DLD1 (cell line): Measurements from ENCODE around the gene RAB6A.
"Not testable (repeated sequence)": the region's sequence is repeated elsewhere in the genome, so short reads cannot be mapped to it uniquely, and the experiment has no call there.

Source experiments
- in situ Hi-C: cut with HindIII; loops from 2 replicates; pipeline ENCODE4 v1.10.0; 2017; ENCODE audit warnings: low sequenced_read_pairs

The RAB6A gene

DNA sequence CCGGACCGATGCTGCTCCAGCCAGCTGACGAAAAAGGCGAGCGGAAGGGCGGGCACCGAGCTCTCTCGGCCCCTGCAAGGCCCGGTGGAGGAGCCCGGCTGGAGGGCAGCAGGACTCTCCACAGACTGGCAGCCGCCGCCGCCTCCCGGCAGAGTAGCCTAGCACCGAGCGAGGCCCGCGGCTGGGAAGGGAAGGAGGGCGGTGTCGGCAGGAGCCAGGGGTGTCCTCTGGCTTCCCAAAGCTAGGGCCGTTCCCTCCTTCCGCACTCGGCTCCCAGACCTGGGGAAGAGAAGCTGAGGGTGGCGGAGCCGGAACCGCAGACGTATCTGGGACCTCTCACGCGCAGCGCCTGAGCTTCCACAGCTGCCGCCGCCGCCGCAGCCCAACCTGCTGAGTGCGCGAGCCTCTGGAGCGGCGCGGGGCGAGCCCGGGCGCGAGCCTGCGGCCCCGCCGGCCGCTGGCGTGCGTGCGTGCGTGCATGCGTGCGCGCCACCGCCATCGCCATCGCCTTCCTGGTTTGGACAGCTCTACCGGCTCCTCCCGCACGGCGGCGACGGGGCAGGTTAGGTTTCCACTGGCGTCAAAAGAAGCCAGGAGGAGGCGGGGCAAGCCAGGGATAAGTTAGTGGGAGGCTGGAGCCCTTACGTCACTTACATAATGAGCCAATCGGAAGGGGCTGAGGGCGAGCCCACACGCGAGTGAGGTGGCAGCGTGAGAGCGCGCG is at the start of gene RAB6A:
Gene RAB6A, minus strand, starts transcription at position 396 of the 724 bp plus-strand sequence. CDS start 439 bp downstream, outside the sequence.
- in situ Hi-C loops: no loop called here

DNA sequence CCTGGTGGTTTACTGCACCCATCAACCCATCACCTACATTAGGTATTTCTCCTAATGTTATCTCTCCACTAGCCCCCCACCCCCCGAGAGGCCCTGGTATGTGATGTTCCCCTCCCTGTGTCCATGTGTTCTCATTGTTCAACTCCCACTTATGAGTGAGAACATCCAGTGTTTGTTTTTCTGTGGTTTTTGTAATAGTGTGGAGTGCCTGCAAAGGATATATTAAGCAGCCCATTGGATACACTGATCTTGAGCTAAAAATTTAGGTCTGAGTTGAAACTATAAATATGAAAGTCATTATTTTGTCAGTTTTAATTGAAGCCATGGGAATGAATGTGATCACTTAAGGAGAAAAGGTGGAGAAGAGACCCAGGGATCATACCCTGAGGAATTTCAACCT is 49.8 kb upstream of the RAB6A start:
- in situ Hi-C loops: no loop called here

DNA sequence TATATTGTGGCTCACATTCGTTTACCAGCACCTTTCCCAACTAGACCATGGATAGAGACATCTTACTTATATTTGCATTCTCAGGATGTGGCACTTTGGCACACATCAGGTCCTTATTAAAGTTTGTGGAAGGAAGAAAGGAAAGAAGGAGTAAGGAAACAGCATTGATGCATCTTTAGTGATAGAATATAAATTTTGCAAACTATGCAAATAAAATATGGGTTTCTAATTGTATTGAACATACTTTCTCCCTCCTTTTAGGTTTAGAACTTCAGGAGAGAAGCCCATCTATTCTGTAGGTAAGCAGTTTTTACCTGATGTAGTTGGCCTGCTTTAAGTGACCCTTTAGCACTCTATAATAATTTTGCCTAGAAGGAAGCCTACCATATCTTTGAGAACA is 47.2 kb upstream of the RAB6A start:
- in situ Hi-C loops: no loop called here

- in situ Hi-C loops: no loop called here
Observed at GRCh38 chr11:73804712-73805111, 43.8 kb upstream of the RAB6A start.

DNA sequence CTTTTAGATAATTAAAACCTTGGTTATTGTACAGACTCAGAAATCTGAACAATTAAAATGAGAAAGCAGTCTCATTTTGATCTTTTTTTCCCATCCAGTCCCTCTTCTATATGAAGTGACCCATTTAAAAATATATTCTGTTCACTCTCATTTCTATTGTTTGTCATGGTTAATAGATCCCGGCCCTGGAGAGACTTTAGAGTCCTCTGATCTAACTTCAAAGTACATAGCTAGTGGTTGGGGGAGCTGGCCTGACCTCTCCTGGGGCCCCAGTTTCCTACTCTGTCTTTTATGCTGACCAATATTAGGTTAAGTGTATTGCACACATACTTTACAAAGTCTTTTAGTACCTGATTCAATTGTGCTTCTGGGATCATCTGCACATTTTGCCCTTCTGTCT is 40.3 kb upstream of the RAB6A start:
- in situ Hi-C loops: no loop called here

DNA sequence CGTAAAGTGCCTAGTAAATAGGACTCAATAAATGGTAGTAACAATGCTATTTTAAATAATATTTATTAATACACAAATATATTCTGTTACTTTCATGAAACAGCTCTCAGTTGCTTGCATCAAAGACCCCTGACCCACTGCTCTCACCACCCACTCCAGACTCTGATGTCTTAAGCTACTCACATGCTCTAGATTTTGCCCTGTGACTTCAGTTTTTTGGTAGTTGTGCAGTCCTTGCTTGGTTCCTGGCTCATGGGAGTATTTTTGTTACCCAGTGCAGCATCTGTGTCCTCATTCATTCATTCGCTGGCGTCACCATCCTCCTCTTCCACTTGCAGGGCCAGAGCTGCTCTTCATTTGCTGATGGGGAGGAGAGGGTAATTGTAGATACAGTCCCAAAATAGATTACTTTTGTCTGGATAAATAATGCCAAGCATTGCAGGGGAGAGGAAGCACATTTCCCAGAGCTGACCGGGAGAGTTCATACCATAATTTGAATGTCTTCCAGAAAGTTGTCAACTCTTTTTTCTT is 39.5 kb upstream of the RAB6A start:
- in situ Hi-C loops: no loop called here

GRCh38 chr11:73797457-73797856 is 36.6 kb upstream of the RAB6A start:
- in situ Hi-C loops: no loop called here

- in situ Hi-C loops: no loop called here
Observed at GRCh38 chr11:73795925-73796632, 35.2 kb upstream of the RAB6A start.

- in situ Hi-C loops: no loop called here
Observed at GRCh38 chr11:73792584-73792983, 31.7 kb upstream of the RAB6A start.

DNA sequence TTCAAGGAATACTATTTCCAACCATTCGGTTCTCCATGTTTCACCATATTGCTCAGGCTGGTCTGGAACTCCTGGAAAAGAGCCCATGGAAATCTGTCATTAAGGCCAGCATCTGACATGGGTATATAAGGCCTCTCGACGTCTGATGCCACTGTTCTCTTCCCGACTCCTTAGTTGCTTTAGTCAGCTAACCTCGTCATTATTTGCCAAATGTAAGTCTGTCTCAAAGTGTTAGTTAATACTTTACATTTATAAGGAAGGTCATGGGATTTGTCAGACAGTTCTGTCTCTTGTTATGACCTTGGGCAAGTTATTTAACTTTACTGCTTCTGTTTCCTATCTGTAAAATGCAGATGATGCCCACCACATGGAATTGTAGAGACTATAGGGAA is 28.4 kb upstream of the RAB6A start:
- in situ Hi-C loops: no loop called here

DNA sequence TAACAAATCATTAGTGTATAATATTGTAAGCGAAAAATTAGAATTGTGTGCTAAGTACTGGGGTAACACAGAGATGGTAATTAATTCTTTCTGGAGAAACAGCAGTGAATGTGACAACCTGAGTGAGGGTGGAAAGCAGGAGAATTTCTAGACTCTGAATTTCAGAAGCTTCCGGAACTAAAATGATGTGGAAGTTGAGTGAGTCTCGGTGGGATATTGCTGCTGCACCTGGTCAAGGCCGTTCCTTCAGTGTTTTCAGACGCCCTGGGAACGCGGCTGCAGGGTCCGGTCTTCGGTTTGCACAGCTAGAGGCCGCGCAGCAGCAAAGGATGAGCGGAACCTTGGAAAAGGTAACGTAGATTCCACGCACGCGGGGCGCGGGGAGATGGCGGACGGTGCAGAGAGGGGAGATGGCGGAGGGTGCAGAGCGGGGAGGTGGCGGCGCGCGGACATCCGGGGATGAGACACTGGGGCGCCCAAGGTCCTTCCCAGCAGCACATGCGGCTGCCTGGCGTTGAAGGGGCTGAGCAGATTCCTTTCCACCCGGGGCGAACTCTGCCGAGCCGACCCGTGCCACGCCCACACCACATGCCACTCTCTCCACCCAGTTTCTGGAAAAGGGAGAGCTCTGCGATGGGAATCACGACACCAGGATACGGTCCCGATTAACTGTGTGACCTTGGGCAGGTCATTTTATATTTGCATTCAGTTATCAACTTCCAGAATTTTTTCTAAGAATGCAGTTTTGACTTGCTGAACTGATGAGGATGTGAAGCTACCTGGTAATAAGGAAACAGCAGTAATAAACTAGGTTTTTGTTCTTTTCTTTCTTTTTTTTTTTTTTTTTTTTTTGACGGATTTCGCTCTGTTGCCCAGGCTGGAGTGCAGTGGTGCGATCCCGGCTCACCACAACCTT is 27.0 kb upstream of the RAB6A start, which contains the start of gene MRPL48:
Gene MRPL48, plus strand, starts transcription at position 232 of the 916 bp plus-strand sequence. Its CDS starts 98 bp downstream, at position 330.
- in situ Hi-C loops: no loop called here

GRCh38 chr11:73787051-73787642 is 26.3 kb upstream of the RAB6A start:
- in situ Hi-C loops: no loop called here

GRCh38 chr11:73785467-73785866 is 24.6 kb upstream of the RAB6A start:
- in situ Hi-C loops: not testable (repeated sequence)

DNA sequence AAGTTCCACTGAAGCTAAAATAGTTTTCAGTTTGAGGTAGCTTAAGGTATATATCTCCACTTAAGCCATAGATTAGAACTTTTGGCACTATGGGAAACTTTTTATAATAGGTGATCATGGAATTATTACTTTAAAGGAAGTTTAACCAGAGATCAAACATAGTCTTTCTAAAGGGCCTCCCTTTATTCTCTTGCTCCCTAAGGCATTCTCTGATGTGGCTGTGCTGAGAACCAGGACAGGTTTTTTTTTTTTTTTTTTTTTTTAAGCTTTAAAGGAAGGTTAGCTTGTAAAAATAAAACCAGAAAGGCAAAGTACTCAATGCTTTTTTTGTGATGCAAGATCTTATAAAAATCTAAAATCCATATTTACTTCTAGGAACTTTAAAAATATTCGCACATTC is 23.9 kb upstream of the RAB6A start:
- in situ Hi-C loops: no loop called here

GRCh38 chr11:73784080-73784634 is 23.3 kb upstream of the RAB6A start:
- in situ Hi-C loops: no loop called here

DNA sequence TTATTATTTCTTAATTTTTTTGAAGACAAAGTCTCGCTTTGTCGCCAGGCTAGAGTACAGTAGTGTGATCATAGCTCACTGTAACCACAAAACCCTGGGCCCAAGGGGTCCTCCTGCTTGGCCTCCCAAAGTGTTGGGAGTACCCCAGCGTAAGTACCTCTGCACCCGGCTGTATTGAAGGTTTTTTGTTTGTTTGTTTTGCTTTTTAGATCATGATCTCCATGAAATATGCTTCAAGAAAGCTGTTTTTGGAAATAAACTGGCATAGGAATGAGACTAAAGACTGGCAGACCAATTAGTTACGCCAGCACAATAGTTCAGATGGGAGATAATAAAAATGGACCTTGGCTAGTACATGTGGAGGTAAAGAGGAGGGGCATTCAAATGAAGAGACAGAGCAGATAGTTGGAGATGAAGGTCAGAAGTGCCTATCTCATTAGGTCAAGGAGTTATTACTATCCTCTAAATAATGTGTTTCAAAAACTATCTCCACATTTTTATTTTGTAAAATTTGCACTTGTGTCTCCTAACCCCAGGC is 22.7 kb upstream of the RAB6A start:
- in situ Hi-C loops: no loop called here

DNA sequence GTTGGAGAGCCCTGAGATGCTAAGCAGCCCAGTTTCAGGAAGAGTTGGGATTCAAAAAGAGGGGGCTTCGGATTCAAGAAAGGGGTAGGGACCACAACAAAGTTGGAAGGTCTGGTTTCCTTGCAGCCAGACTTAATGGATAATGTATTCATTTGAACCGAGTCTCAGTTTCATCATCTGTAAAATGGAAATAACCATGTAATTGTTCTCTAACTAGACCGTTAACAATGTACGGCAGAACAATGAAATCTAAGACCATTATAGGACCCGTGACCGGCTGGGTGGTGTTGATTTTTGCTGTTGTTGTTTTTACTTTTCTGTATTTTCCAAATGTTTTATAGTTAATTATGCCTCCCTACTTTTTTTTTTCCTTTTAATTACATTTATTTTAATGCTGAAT is 20.4 kb upstream of the RAB6A start:
- in situ Hi-C loops: no loop called here

DNA sequence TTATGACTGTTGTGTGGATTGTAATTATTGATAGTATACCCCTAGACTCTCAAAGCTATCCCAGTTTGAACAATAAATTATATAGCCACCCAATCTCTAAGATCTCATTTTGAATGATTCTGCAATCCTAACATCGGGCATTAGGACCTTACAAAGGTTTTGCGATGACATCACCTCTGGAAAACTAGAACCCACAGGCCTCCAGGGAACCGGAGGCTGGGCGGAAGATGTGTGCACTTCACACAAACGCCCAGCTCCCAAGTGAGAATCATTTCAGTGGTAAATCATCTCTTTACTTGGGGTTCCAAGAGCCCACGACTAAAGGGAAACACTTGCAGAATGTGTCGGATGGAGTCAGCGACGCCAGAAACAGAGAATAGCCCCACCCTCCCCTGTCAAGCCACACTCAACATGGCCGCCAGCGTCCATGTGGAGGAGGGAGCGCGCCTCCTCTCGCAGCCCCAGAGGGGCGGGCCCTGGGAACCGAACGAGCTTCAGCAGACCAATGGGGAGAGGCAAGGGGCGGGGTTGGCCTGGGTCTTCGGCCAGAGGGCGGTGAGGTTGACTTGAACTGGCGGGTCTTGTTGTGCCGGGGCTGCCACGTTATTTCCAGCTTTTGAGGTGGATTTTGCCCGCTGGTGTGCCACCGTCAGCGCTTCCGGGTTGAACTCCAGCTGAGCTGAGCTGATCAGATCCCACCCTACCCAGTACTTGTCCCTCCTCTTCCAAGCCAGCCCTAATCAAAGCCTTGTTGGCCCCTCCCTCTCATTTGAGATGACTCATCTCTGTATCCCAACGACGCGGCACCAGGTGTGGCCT is 18.4 kb upstream of the RAB6A start:
- in situ Hi-C loops: no loop called here

- in situ Hi-C loops: not testable (repeated sequence)
Observed at GRCh38 chr11:73770811-73771210, 9.9 kb upstream of the RAB6A start.
